Fibroblast of villous mesenchyme (primary cell): ENCODE data around the gene CCDC74B. TPM values are rescaled to one million over a fixed set of nuclear protein-coding genes. Genes with fewer than 3 reads are reported as not detected.
A peak's percentile ranks its signal among the peaks of the same experiment; 100 is the strongest.
"Not testable (repeated sequence)": the region's sequence is repeated elsewhere in the genome, so short reads cannot be mapped to it uniquely, and the experiment has no call there.

Experiments
- DNase-seq: peaks from one replicate; pipeline ENCODE4 v3.0.0-alpha.2; 2010; ENCODE audit warnings: low read depth
- H3K4me3 ChIP-seq: 2 replicates; pipeline ENCODE4 v1.5.1; 2011; ENCODE audit warnings: low read depth, mild to moderate bottlenecking, low read length
- CTCF ChIP-seq: IDR thresholded peaks from 2 replicates; pipeline ENCODE4 v1.5.1; 2012; ENCODE audit warnings: low read depth, mild to moderate bottlenecking, low read length; ENCODE audit not compliant: insufficient read depth
- total RNA-seq: library from RNA; depleted of rRNA; stranded (reverse); fragments of >200 nt; gene quantifications from 2 replicates; pipeline ENCODE4 v1.2.3, GENCODE V29; 2012

Gene CCDC74B
- total RNA-seq, 1 donor: 4.3 TPM

- TF ChIP-seq CTCF: no peak
- no peak for DNase-seq
- no peak overlapping the region for H3K4me3 ChIP-seq
Measured at GRCh38 chr2:130158631-130159030, 13.7 kb upstream of the CCDC74B start.

- not testable (repeated sequence) for DNase-seq, H3K4me3 ChIP-seq
Measured at GRCh38 chr2:130157825-130158514, 13.1 kb upstream of the CCDC74B start.

GRCh38 chr2:130157354-130157753 lies 12.4 kb upstream of the CCDC74B start:
- not testable (repeated sequence) for H3K4me3 ChIP-seq, DNase-seq

- no peak for DNase-seq
- TF ChIP-seq CTCF: no peak
- H3K4me3 ChIP-seq: no peak overlapping the region
Measured at GRCh38 chr2:130156624-130157004, 11.7 kb upstream of the CCDC74B start.

- peak; percentile 35 for DNase-seq
- not testable (repeated sequence) for H3K4me3 ChIP-seq
- peak; percentile 59 for TF ChIP-seq CTCF
Measured at GRCh38 chr2:130155956-130156623, 11.2 kb upstream of the CCDC74B start.

- no peak for DNase-seq
- no peak overlapping the region for H3K4me3 ChIP-seq
- TF ChIP-seq CTCF: no peak
Measured at GRCh38 chr2:130154773-130155765, 10.2 kb upstream of the CCDC74B start.

GRCh38 chr2:130154423-130154770 lies 9.5 kb upstream of the CCDC74B start:
- H3K4me3 ChIP-seq, DNase-seq: not testable (repeated sequence)

GRCh38 chr2:130153721-130154422 lies 9.0 kb upstream of the CCDC74B start:
- not testable (repeated sequence) for H3K4me3 ChIP-seq, DNase-seq
